Testis (tissue), 2 donors: ENCODE data around the gene LIMD2.

Source experiments
- POLR2A ChIP-seq: fragments of 450-650 bp; IDR thresholded peaks from one replicate; pipeline ENCODE4 v1.6.1; 2017; ENCODE audit warnings: antibody characterized with exemption, mild to moderate bottlenecking, moderate library complexity
- TF ChIP-seq, protein P1 (sequence below), 3 experiments: fragments of 450-650 bp in 2 of 3; fragments of 200-600 bp in 1 of 3; sonication (generic) in 1 of 3; IDR thresholded peaks; one replicate each; pipeline ENCODE4 v1.5.1; 2016 to 2019; ENCODE audit warnings: antibody characterized with exemption in 3 of 3, mild to moderate bottlenecking in 2 of 3, moderate library complexity in 1 of 3

DNA sequence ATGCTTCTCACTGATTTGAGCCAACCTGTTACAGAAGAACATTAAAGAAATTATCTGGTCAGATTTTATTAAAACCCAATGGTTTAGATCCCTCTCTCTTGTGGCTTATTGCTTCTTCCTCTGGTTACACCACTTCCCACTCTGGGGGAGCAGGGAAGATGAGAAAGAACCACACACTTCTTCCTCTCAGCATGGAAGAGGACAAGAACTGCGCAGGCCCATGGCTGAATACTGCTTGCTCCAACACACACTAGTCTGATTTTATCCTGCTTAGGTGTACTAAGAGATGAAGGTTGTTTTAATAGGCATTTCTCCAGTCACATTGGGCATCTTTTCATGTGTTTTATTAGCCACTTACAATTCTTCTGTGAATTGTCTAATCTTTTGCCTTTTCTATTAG, 50.1 kb downstream of the LIMD2 start:
- TF ChIP-seq, protein P1, sequence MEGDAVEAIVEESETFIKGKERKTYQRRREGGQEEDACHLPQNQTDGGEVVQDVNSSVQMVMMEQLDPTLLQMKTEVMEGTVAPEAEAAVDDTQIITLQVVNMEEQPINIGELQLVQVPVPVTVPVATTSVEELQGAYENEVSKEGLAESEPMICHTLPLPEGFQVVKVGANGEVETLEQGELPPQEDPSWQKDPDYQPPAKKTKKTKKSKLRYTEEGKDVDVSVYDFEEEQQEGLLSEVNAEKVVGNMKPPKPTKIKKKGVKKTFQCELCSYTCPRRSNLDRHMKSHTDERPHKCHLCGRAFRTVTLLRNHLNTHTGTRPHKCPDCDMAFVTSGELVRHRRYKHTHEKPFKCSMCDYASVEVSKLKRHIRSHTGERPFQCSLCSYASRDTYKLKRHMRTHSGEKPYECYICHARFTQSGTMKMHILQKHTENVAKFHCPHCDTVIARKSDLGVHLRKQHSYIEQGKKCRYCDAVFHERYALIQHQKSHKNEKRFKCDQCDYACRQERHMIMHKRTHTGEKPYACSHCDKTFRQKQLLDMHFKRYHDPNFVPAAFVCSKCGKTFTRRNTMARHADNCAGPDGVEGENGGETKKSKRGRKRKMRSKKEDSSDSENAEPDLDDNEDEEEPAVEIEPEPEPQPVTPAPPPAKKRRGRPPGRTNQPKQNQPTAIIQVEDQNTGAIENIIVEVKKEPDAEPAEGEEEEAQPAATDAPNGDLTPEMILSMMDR (IDR thresholded peaks at IDR 0.05): no peak
- no peak for TF ChIP-seq POLR2A
